HG03095 (cell line): Measurements from ENCODE around the gene KCNC1.

Experiments
- ATAC-seq: cut with Tn5 transposase; IDR thresholded peaks from one replicate; pipeline ENCODE4 v1.9.1; 2021; ENCODE audit warnings: moderate library complexity; ENCODE audit not compliant: unreplicated experiment

KCNC1 gene

GRCh38 chr11:17786824-17787525 lies 52.4 kb downstream of the KCNC1 start:
- ATAC-seq, result no peak

DNA sequence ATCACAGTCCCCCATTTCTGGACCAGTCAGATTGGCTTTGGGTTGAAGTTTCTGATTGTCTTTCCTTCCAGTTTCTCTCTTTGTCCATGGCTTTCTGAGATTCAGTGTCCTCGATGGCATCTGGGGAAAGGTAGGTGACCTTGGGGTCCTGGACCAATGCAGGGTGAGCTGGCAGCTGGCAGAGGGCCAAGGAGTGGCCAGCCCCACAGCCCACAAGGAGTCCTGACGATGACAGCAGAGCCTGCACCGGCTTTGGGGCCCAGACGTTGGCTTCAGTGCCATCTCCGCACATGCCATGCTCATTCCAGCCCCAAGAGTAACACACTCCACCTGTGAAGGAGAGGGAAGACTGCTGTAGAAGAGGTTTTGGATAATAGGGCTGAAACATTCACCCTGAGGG lies 53.5 kb downstream of the KCNC1 start:
- ATAC-seq, result no peak

GRCh38 chr11:17790453-17790852 lies 55.9 kb downstream of the KCNC1 start:
- no peak for ATAC-seq

GRCh38 chr11:17791144-17791543 lies 56.6 kb downstream of the KCNC1 start:
- no peak for ATAC-seq

- ATAC-seq, result no peak
Measured at GRCh38 chr11:17792161-17792560, 57.6 kb downstream of the KCNC1 start.

DNA sequence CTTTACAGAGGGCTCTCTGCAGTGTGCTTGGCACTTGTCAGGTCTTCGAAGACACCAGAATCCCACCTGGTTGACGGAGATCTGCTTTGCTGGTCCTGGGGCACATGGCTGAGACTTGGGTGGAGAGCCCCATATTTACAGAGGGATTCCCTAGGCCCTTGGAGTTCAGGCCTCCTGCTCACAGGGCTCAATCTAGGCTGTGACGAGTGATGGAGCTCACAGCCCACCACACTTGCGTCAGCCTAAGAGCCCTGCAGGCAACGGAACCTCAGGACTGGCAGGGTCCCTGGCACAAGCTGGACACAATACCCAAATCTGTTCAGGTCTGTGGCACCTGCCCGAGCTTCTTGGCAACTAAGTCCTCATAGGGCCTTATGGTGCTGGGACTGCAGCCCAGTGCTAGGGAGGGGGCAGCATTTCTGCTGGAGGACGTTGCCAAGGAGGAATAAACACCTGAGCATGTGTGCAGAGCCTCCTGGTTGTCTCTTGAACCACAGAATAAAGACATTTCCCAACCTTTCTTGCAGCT lies 59.1 kb downstream of the KCNC1 start:
- no peak for ATAC-seq

- no peak for ATAC-seq
Measured at GRCh38 chr11:17794981-17795380, 60.4 kb downstream of the KCNC1 start.

DNA sequence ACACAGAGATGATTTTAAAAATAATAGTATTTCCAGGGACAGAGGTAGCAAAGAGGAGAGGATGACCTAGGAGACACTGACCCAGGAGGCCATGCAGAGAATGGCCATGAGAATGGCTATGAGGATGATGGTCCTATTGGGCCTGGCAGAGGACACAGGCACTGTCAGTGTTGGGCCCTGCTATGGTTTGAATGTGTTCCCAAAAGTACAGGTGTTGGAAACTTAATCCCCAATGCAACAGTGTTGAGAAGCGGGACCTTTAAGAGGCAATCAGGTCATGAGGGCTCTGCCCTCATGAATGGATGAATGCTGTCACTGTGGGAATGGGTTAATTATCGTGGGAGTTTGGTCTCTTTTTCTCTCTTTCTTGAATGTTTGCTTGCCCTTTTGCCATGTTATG lies 61.6 kb downstream of the KCNC1 start:
- no peak for ATAC-seq

- no peak for ATAC-seq
Measured at GRCh38 chr11:17798253-17798652, 63.7 kb downstream of the KCNC1 start.

DNA sequence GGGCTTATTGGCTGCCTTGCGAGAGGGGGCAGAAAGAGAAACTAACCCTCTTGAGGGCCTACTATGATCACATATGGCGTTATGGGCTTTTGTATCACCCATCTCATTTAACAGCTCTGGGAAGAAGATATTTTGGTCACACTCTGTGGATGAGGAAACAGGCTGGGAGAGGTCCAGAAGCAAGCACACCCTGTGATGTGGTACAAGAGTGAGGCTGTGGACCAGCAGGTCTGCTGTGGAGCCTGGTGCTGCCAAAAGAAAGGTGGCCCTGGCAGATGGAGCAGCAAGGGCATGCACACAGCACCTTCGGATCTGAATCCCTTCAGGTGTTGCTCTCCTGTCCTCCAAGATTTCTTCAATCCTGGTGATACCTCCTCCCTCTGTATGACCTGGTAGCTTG lies 64.1 kb downstream of the KCNC1 start:
- ATAC-seq, result no peak

- ATAC-seq, result no peak
Measured at GRCh38 chr11:17799147-17799546, 64.6 kb downstream of the KCNC1 start.

- ATAC-seq, result no peak
Measured at GRCh38 chr11:17801166-17801565, 66.6 kb downstream of the KCNC1 start.

GRCh38 chr11:17802491-17802890 lies 67.9 kb downstream of the KCNC1 start:
- no peak for ATAC-seq

- ATAC-seq, result no peak
Measured at GRCh38 chr11:17803754-17804334, 69.3 kb downstream of the KCNC1 start.

DNA sequence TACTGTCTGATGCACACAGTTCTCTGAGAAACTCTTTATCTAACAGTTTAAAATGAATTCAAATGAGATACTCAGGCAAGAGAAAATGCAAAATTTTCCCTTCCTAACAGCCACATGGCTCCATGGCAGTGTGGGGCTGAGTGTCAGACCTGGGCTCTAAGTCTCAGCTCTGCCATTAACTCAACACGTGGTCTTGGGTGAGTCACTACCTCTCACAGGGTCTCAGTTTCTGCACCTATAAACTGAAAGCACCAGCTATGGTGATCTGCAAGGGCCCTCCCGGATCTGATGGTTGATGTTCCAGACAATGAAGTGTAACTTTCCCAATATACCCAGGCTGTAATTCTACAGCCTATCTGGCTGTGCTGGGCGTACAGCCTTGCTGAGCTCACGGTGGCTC lies 70.5 kb downstream of the KCNC1 start:
- no peak for ATAC-seq

- no peak for ATAC-seq
Measured at GRCh38 chr11:17805873-17806272, 71.3 kb downstream of the KCNC1 start.

DNA sequence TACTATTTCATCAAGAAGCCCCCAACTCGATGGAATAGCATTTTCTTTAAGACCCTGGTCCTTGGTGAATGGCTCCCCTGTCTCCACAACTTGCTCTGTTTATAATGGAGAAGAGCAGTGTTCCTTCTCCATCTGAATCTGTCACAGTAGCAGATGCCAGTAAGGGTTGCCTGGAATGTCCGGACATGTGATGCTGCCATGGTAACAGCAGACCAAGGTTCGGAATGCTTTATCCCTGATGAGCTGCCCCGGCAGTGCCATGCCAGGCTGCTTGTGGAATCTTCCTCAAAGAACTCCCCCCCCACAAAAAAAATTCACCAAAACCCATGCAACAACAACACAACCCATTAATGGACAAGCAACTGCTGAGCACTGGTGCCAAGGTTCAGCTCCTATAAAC lies 72.5 kb downstream of the KCNC1 start:
- no peak for ATAC-seq

DNA sequence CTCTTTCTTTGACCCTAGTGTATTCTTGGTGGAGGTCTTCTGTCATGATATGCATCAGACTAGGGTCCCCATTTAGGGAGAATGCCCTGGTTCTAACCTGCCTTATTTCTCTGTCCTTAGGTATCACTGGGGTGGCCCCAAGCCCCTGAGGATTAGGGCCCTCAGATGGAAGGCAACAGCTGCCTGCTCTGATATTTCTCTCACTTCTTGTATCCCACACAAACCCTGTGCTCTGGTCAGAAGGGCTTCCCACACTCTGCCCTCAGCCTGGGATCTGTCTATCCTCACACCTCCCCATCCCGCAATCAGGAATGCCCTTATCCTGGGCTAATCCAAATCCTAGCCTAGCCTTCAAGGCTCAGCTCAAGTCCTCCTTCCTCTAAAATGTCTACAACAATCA lies 75.5 kb downstream of the KCNC1 start:
- no peak for ATAC-seq

- ATAC-seq, result no peak
Measured at GRCh38 chr11:17810746-17811145, 76.2 kb downstream of the KCNC1 start.

DNA sequence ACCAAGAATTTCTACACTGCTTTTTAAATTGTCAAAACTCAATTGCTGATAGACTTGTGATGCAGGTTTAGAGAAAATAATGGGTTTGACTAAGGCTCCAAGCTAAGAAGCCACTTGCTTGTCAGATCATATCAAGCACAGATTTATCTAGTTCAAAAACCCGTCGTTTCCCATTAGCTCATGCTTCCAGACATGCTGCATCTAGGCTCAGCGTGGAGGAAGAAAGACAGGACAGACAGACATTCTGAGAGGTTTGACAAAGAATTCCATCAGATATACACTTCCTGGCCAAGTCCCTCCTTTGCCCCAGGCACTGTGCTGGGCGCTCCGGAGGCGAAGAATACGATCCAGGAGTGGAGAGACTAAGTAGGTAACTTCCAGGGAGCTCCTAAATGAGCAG lies 76.8 kb downstream of the KCNC1 start:
- ATAC-seq, result no peak

DNA sequence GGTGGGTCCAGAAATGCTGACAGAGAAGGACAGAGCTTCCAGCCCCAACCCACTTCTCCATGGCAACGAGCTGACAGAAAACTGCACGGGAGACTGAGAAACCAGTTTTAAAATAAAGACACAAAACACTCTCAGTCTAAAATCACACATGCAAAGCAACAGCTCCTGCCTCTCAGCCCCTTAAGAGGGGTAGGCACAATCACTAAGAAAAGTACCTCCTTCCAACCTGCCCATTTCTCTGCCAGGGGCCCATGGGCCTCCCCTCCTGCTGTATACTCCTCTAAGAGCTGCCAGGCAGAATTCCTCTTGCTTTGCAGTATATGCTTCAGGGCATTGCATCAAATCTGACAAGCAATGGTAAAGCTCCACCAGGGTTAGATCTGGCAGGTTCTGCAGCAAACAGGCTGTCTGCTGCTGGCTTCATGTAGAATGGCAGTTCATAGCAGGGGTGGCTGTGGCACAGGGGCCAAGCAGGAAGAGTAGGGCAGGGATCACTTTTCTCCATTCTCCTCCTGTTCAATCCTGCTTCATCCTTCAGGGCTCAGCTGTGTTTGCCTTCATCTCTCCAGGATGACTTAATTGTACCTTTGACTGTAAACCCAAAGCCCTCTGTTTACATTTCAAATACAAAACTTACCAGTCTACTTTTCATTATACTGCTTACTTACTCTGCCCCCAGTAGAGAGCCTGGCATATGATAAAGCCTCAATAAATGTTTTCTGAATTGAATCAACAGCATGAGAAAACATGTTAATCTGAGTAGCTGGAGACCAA lies 77.7 kb downstream of the KCNC1 start:
- ATAC-seq, result no peak

- ATAC-seq, result no peak
Measured at GRCh38 chr11:17812865-17813187, 78.2 kb downstream of the KCNC1 start.
